Measurements from ENCODE around the gene GOLGA1.

- TF ChIP-seq CTCF (IDR thresholded peaks at IDR 0.05; ENCODE audit: low read length) (no peak), EZH2 (optimal IDR thresholded peaks at IDR 0.05; ENCODE audit: low read depth, low read length) (no peak), EZH2phosphoT487 (IDR thresholded peaks at IDR 0.05; ENCODE audit: low read length) (no peak)
Observed at GRCh38 chr9:124929464-124929863, 11.4 kb downstream of the GOLGA1 start.
